Measurements from ENCODE around the gene SH2D7.

DNA sequence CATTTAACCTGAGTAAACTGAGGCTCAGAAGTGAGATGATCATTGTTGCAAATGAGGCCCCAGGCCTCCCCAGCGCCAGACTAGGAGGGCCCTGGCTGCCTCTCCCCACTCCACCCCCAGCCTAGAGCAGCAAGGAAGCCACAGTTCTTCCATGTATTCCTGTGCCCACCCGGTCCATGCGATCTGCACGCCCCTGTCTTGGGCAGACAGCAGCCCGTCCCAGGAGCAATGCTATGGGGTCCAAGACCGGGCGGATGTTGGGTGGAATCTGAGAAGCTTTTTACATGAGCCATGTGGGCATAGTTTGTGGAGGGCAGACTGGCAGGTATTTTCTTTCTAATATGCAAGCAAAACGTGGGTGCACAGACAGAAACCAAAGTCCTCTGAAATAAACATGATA, 15.1 kb downstream of the SH2D7 start:
- TF ChIP-seq, protein P1, sequence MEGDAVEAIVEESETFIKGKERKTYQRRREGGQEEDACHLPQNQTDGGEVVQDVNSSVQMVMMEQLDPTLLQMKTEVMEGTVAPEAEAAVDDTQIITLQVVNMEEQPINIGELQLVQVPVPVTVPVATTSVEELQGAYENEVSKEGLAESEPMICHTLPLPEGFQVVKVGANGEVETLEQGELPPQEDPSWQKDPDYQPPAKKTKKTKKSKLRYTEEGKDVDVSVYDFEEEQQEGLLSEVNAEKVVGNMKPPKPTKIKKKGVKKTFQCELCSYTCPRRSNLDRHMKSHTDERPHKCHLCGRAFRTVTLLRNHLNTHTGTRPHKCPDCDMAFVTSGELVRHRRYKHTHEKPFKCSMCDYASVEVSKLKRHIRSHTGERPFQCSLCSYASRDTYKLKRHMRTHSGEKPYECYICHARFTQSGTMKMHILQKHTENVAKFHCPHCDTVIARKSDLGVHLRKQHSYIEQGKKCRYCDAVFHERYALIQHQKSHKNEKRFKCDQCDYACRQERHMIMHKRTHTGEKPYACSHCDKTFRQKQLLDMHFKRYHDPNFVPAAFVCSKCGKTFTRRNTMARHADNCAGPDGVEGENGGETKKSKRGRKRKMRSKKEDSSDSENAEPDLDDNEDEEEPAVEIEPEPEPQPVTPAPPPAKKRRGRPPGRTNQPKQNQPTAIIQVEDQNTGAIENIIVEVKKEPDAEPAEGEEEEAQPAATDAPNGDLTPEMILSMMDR (IDR thresholded peaks at IDR 0.05; ENCODE audit: insufficient read depth, low read length, poor library complexity, severe bottlenecking), result no peak
- no peak for TF ChIP-seq EZH2phosphoT487 (conservative IDR thresholded peaks at IDR 0.05; ENCODE audit: low read length)
